GM06990 (cell line): Measurements from ENCODE around the gene DAAM1.

Experiments
- DNase-seq: peaks from one replicate; pipeline ENCODE4 v3.0.0-alpha.2; 2011; ENCODE audit not compliant: insufficient read length; ENCODE audit errors: extremely low read depth
- H3K27me3 ChIP-seq: replicated peaks from 2 replicates; pipeline ENCODE4 v1.6.0; 2011; ENCODE audit warnings: low read length; ENCODE audit not compliant: control insufficient read depth, insufficient read depth
- H3K36me3 ChIP-seq: 2 replicates; pipeline ENCODE4 v1.5.1; 2011; ENCODE audit warnings: low read length; ENCODE audit not compliant: control insufficient read depth, insufficient read depth
- H3K4me3 ChIP-seq: replicated peaks from 2 replicates; pipeline ENCODE4 v1.5.1; 2011; ENCODE audit warnings: low read depth, mild to moderate bottlenecking, control low read depth, low read length
- TF ChIP-seq, protein P1 (sequence below): IDR thresholded peaks from 2 replicates; pipeline ENCODE4 v1.5.1; 2011; ENCODE audit warnings: low read length, control low read depth, mild to moderate bottlenecking, inconsistent platforms; ENCODE audit not compliant: insufficient read depth, poor library complexity, severe bottlenecking

Gene DAAM1

GRCh38 chr14:59281609-59282377, 93.3 kb downstream of the DAAM1 start:
- Histone ChIP-seq H3K27me3 (no peaks in the 10 kb centered on the region), H3K4me3 (no peak overlapping the region), H3K36me3 (no peaks in the 10 kb centered on the region)
- TF ChIP-seq, protein P1, sequence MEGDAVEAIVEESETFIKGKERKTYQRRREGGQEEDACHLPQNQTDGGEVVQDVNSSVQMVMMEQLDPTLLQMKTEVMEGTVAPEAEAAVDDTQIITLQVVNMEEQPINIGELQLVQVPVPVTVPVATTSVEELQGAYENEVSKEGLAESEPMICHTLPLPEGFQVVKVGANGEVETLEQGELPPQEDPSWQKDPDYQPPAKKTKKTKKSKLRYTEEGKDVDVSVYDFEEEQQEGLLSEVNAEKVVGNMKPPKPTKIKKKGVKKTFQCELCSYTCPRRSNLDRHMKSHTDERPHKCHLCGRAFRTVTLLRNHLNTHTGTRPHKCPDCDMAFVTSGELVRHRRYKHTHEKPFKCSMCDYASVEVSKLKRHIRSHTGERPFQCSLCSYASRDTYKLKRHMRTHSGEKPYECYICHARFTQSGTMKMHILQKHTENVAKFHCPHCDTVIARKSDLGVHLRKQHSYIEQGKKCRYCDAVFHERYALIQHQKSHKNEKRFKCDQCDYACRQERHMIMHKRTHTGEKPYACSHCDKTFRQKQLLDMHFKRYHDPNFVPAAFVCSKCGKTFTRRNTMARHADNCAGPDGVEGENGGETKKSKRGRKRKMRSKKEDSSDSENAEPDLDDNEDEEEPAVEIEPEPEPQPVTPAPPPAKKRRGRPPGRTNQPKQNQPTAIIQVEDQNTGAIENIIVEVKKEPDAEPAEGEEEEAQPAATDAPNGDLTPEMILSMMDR: no peak
- DNase-seq: no peak

- Histone ChIP-seq H3K36me3 (no peaks in the 10 kb centered on the region), H3K27me3 (no peaks in the 10 kb centered on the region), H3K4me3 (no peak overlapping the region)
- TF ChIP-seq, protein P1: no peak
- no peak for DNase-seq
Measured at GRCh38 chr14:59282378-59282765, 93.9 kb downstream of the DAAM1 start.

- DNase-seq: no peak
- H3K4me3 ChIP-seq: no peak overlapping the region
- H3K36me3 ChIP-seq: no peaks in the 10 kb centered on the region
- TF ChIP-seq, protein P1: no peak
- no peaks in the 10 kb centered on the region for H3K27me3 ChIP-seq
Measured at GRCh38 chr14:59283361-59283760, 94.9 kb downstream of the DAAM1 start.

DNA sequence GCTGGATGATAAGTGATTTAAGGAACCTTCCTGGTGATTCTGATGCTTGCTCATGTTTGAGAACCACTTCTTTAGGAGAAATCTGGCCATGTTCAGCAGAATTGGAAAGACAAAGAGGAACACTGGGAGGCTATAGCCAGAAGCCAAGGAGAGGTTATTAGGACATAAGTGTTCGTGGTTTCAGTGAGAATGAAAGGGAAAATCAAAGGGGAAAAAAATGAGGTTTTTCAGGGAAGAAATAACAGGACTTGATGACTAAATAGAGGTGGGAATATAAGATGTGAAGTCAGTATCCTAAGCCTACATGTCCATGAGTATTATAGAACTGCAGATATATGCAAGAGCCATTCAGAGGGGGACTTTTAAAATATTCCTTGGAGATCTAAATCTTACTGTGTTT, 95.6 kb downstream of the DAAM1 start:
- Histone ChIP-seq H3K36me3 (no peaks in the 10 kb centered on the region), H3K4me3 (no peak overlapping the region), H3K27me3 (no peaks in the 10 kb centered on the region)
- no peak for DNase-seq
- TF ChIP-seq, protein P1: no peak

GRCh38 chr14:59292028-59292427, 103.6 kb downstream of the DAAM1 start:
- Histone ChIP-seq H3K36me3 (no peaks in the 10 kb centered on the region), H3K27me3 (no peaks in the 10 kb centered on the region), H3K4me3 (no peak overlapping the region)
- TF ChIP-seq, protein P1: no peak
- DNase-seq: no peak
